ENCODE results near the gene ITGAX. TPM values are rescaled to one million over a fixed set of nuclear protein-coding genes. Genes with fewer than 3 reads are reported as not detected.

The ITGAX gene
- total RNA-seq, 4 donors from 2014 or later, result 1.2 to 3.8 (median 3.7) TPM; not detected in 1

- Histone ChIP-seq H3K36me3 (no peaks in the 10 kb centered on the region), H3K27ac (no peak overlapping the region), H3K4me3 (no peak overlapping the region), H3K9me3 (no peaks in the 10 kb centered on the region), H3K27me3 (no peaks in the 10 kb centered on the region), H3K4me1 (no peaks in the 10 kb centered on the region)
- intact Hi-C loops (cut with DNase I; ENCODE audit: low total_unique reads), result no loop called here
- no peak for DNase-seq
- 64 to 87% methylated on average over 5 to 19 of the region's 21 CpGs for WGBS, 2 donors (ENCODE audit: low coverage in 1 of 2)
- TF ChIP-seq EP300 (IDR thresholded peaks at IDR 0.05; ENCODE audit: low read depth) (no peak), CTCF (IDR thresholded peaks at IDR 0.05) (no peak), POLR2AphosphoS5 (IDR thresholded peaks at IDR 0.05) (no peak), POLR2A (IDR thresholded peaks at IDR 0.05) (no peak)
- in situ Hi-C loops (cut with MboI; ENCODE audit: low pct_ligation_motif_present in 1 of 4, low pct_unique_long_range_greater_than_20kb in 1 of 4, low sequenced_read_pairs in 3 of 4), result no loop called here
Measured at GRCh38 chr16:31403590-31404352, 48.8 kb downstream of the ITGAX start.

- Histone ChIP-seq H3K27ac (no peak overlapping the region), H3K4me1 (no peaks in the 10 kb centered on the region), H3K4me3 (no peak overlapping the region), H3K9me3 (no peaks in the 10 kb centered on the region), H3K36me3 (no peaks in the 10 kb centered on the region), H3K27me3 (no peaks in the 10 kb centered on the region)
- intact Hi-C loops (cut with DNase I; ENCODE audit: low total_unique reads), result no loop called here
- TF ChIP-seq POLR2AphosphoS5 (IDR thresholded peaks at IDR 0.05), result no peak
- no peak for TF ChIP-seq CTCF (IDR thresholded peaks at IDR 0.05)
- TF ChIP-seq POLR2A (IDR thresholded peaks at IDR 0.05), result no peak
- DNase-seq, result no peak
- in situ Hi-C loops (cut with MboI; ENCODE audit: low pct_ligation_motif_present in 1 of 4, low pct_unique_long_range_greater_than_20kb in 1 of 4, low sequenced_read_pairs in 3 of 4), result no loop called here
- WGBS, 2 donors (ENCODE audit: low coverage in 1 of 2), result 62 to 68% methylated on average over 4 to 9 of the region's 9 CpGs
Measured at GRCh38 chr16:31404353-31405064, 49.5 kb downstream of the ITGAX start.

GRCh38 chr16:31407406-31407805, 52.4 kb downstream of the ITGAX start:
- no peak overlapping the region for H3K27ac ChIP-seq
- H3K27me3 ChIP-seq, result no peaks in the 10 kb centered on the region
- intact Hi-C loops (cut with DNase I; ENCODE audit: low total_unique reads) (no loop called here), in situ Hi-C loops (cut with MboI; ENCODE audit: low pct_ligation_motif_present in 1 of 4, low pct_unique_long_range_greater_than_20kb in 1 of 4, low sequenced_read_pairs in 3 of 4) (no loop called here)
- no peak overlapping the region for H3K4me3 ChIP-seq
- no peaks in the 10 kb centered on the region for H3K4me1 ChIP-seq
- 90% methylated on average over 8 of the region's 8 CpGs; no CpG with 5 or more reads in 1 of the 2 donors for WGBS, 2 donors (ENCODE audit: low coverage in 1 of 2)
- TF ChIP-seq EP300 (IDR thresholded peaks at IDR 0.05; ENCODE audit: low read depth) (no peak), POLR2AphosphoS5 (IDR thresholded peaks at IDR 0.05) (no peak), CTCF (IDR thresholded peaks at IDR 0.05) (no peak), POLR2A (IDR thresholded peaks at IDR 0.05) (no peak)
- no peak for DNase-seq
- H3K36me3 ChIP-seq, result no peaks in the 10 kb centered on the region
- H3K9me3 ChIP-seq, result no peaks in the 10 kb centered on the region

- no peak overlapping the region for H3K4me3 ChIP-seq
- no peak overlapping the region for H3K27ac ChIP-seq
- no peaks in the 10 kb centered on the region for H3K36me3 ChIP-seq
- TF ChIP-seq POLR2AphosphoS5 (IDR thresholded peaks at IDR 0.05) (no peak), CTCF (IDR thresholded peaks at IDR 0.05) (no peak), POLR2A (IDR thresholded peaks at IDR 0.05) (no peak), EP300 (IDR thresholded peaks at IDR 0.05; ENCODE audit: low read depth) (no peak)
- no peak for DNase-seq
- no peaks in the 10 kb centered on the region for H3K4me1 ChIP-seq
- H3K9me3 ChIP-seq, result no peaks in the 10 kb centered on the region
- 42% methylated on average over 3 of the region's 3 CpGs; no CpG with 5 or more reads in 1 of the 2 donors for WGBS, 2 donors (ENCODE audit: low coverage in 1 of 2)
- in situ Hi-C loops (cut with MboI; ENCODE audit: low pct_ligation_motif_present in 1 of 4, low pct_unique_long_range_greater_than_20kb in 1 of 4, low sequenced_read_pairs in 3 of 4) (no loop called here), intact Hi-C loops (cut with DNase I; ENCODE audit: low total_unique reads) (no loop called here)
- no peaks in the 10 kb centered on the region for H3K27me3 ChIP-seq
Measured at GRCh38 chr16:31409433-31409832, 54.5 kb downstream of the ITGAX start.
